ENCODE measurements around the gene HNRNPK. TPM values are rescaled to one million over a fixed set of nuclear protein-coding genes. Genes with fewer than 3 reads are reported as not detected.

Gene HNRNPK
- total RNA-seq, 2 experiments from 2014 or later: 656 to 688 TPM

DNA sequence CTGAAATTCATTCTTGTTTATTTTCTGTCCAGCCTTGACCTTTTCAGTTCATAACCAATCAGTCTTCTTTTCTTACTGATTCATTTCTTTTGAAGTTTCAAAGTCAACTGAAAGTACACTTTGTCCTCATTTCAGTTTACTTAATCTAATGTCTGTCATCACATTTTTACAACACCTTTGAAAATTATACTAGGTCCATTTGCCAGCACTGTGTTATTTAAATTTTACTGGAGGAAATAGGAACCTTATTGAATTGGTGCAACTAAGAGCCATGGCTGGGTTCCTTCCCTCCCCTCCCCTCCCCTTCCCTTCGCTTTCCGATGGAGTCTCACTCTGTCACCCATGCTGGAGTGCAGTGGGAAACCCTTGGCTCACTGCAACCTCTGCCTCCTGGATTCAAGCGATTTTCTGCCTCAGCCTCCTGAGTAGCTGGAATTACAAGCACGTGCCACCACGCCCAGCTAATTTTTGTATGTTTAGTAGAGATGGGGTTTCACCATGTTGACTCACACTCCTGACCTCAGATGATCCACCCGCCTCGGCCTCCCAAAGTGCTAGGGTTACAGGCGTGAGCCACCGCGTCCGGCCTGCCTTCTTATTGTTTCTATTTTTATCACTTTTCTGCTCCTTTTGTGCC lies 6.9 kb upstream of the HNRNPK start:
- intact Hi-C loops (cut with DNase I, micrococcal nuclease): loop anchor here (10.0 kb wide), 3 partner anchors 282 to 1958 kb away; partner anchors contain the start of genes AGTPBP1 (in 1 of the 2), NAA35 (in 1 of the 2) and UBQLN1 (in 1 of the 2)
- peaks cover 2% of the 10 kb centered on the region for H3K36me3 ChIP-seq (ENCODE audit: insufficient read depth, low read length)
- DNase-seq (peak in 1 of 14 experiments; percentile 39), ATAC-seq (ENCODE audit: poor library complexity) (no peak)
- H3K9me3 ChIP-seq (ENCODE audit: control insufficient read depth in 1 of 2, insufficient read depth in 1 of 2, low read length in 2 of 2): no peaks in the 10 kb centered on the region
- ChIA-PET POLR2A (no interaction called here), CTCF (no interaction called here)
- H3K4me1 ChIP-seq (ENCODE audit: insufficient read depth, low read length): peaks cover 7% of the 10 kb centered on the region
- Mint-ChIP-seq H3K4me3 (no peak overlapping the region), H3K4me1 (ENCODE audit: low read depth) (no peaks in the 10 kb centered on the region), H3K27ac (no peak overlapping the region), H3K36me3 (ENCODE audit: low read depth) (peaks cover 14% of the 10 kb centered on the region), H3K9me3 (no peaks in the 10 kb centered on the region), H3K27me3 (no peaks in the 10 kb centered on the region)
- TF ChIP-seq, protein P1, sequence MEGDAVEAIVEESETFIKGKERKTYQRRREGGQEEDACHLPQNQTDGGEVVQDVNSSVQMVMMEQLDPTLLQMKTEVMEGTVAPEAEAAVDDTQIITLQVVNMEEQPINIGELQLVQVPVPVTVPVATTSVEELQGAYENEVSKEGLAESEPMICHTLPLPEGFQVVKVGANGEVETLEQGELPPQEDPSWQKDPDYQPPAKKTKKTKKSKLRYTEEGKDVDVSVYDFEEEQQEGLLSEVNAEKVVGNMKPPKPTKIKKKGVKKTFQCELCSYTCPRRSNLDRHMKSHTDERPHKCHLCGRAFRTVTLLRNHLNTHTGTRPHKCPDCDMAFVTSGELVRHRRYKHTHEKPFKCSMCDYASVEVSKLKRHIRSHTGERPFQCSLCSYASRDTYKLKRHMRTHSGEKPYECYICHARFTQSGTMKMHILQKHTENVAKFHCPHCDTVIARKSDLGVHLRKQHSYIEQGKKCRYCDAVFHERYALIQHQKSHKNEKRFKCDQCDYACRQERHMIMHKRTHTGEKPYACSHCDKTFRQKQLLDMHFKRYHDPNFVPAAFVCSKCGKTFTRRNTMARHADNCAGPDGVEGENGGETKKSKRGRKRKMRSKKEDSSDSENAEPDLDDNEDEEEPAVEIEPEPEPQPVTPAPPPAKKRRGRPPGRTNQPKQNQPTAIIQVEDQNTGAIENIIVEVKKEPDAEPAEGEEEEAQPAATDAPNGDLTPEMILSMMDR (IDR thresholded peaks at IDR 0.05): no peak
- H3K27me3 ChIP-seq (ENCODE audit: control insufficient read depth in 1 of 2, insufficient read depth in 2 of 2, low read length in 2 of 2): no peaks in the 10 kb centered on the region
- H3K27ac ChIP-seq (ENCODE audit: low read depth in 1 of 2, low read length in 2 of 2): no peak overlapping the region
- no peak overlapping the region for H3K4me3 ChIP-seq (ENCODE audit: low read length)

DNA sequence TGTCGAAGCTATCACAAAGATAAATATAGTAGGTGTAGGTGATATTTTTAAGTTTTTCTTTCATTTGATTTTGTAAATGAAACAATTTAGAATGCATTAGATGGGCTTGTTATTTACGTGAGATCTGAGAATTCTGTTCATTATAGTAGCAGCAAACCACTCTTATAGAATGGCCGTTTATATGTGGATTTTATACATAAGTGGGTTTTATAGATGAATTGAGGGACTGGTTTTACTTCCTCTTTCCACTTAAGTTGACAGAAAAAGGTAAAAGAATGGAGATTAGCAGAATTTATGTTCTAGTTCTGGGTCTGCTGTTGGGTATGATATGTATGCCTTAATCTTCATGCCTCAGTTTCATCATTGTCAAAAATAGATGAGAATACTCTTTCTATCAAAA lies 6.2 kb upstream of the HNRNPK start:
- Histone ChIP-seq H3K27me3 (ENCODE audit: control insufficient read depth in 1 of 2, insufficient read depth in 2 of 2, low read length in 2 of 2) (no peaks in the 10 kb centered on the region), H3K4me3 (ENCODE audit: low read length) (no peak overlapping the region), H3K9me3 (ENCODE audit: control insufficient read depth in 1 of 2, insufficient read depth in 1 of 2, low read length in 2 of 2) (no peaks in the 10 kb centered on the region), H3K4me1 (ENCODE audit: insufficient read depth, low read length) (peaks cover 11% of the 10 kb centered on the region), H3K36me3 (ENCODE audit: insufficient read depth, low read length) (peaks cover 2% of the 10 kb centered on the region), H3K27ac (ENCODE audit: low read depth in 1 of 2, low read length in 2 of 2) (no peak overlapping the region)
- H3K4me3 Mint-ChIP-seq: no peak overlapping the region
- TF ChIP-seq, protein P1 (IDR thresholded peaks at IDR 0.05): no peak
- ChIA-PET POLR2A (no interaction called here), CTCF (no interaction called here)
- H3K9me3 Mint-ChIP-seq: no peaks in the 10 kb centered on the region
- intact Hi-C loops (cut with DNase I, micrococcal nuclease): loop anchor here (10.0 kb wide), 3 partner anchors 281 to 1959 kb away; partner anchors contain the start of genes AGTPBP1 (in 1 of the 2), NAA35 (in 1 of the 2) and UBQLN1 (in 1 of the 2)
- H3K36me3 Mint-ChIP-seq (ENCODE audit: low read depth): peaks cover 17% of the 10 kb centered on the region
- H3K27me3 Mint-ChIP-seq: no peaks in the 10 kb centered on the region
- DNase-seq: no peak
- ATAC-seq (ENCODE audit: poor library complexity): no peak
- no peak overlapping the region for H3K27ac Mint-ChIP-seq
- peaks cover 6% of the 10 kb centered on the region for H3K4me1 Mint-ChIP-seq (ENCODE audit: low read depth)

DNA sequence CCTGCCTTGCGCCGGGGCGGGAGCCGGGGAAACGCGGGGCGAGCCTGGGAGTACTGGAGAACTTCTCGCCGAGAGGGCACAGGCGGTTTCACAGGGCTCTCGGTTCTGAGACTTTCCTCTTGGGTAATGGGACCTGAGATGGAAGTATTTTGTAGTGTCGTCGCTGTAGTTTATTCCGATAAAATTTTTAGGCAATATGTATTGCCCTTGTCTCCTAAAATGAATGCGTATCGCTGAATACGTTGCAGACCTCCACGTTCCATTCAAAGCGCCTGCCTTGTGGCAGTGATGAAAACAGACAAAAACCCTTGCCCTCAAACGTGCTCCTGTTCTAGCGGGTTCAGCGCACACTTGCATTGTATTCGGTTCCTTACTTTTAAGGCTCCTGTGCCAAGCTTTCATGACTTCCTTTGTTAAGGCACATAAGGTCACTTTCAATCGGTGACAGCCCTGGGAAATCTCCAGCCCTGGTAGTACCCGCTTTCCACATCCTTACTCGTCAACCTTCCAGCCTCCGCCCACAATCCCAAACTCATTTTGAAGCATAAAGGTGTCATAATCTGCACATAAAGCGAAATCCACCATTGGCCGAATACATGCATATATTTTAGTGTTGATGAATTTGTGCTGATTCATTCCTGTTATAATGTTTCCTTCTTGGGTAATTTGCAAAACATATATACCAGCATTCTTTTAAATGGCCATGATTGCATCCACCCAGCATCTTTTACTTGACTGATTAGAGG lies 1.3 kb upstream of the HNRNPK start:
- TF ChIP-seq, protein P1 (IDR thresholded peaks at IDR 0.05): no peak
- ChIA-PET CTCF (interaction anchor here (1.0 kb wide), 2 partner anchors 9 to 60 kb away, joined by 5 read pairs; partner anchors contain the start of gene KIF27), POLR2A (interaction anchor here (1.0 to 5.6 kb wide), 17 partner anchors 10 to 360 kb away, joined by 3 to 77 read pairs (median 7); partner anchors contain the start of genes IDNK, KIF27 and UBQLN1)
- Mint-ChIP-seq H3K27ac (peak overlapping the region; percentile 100), H3K27me3 (no peaks in the 10 kb centered on the region), H3K4me1 (ENCODE audit: low read depth) (peaks cover 43% of the 10 kb centered on the region), H3K9me3 (no peaks in the 10 kb centered on the region), H3K36me3 (ENCODE audit: low read depth) (peaks cover 49% of the 10 kb centered on the region), H3K4me3 (peak overlapping the region; percentile 100)
- DNase-seq (peak in 4 of 14 experiments; percentile 18 to 56 (median 38)), ATAC-seq (ENCODE audit: poor library complexity) (no peak)
- H3K9me3 ChIP-seq (ENCODE audit: control insufficient read depth in 1 of 2, insufficient read depth in 1 of 2, low read length in 2 of 2): no peaks in the 10 kb centered on the region
- peaks cover 8% of the 10 kb centered on the region for H3K4me1 ChIP-seq (ENCODE audit: insufficient read depth, low read length)
- peak overlapping the region; percentile 98 to 100 for H3K27ac ChIP-seq (ENCODE audit: low read depth in 1 of 2, low read length in 2 of 2)
- H3K4me3 ChIP-seq (ENCODE audit: low read length): peak overlapping the region; percentile 100
- peaks cover 18% of the 10 kb centered on the region for H3K36me3 ChIP-seq (ENCODE audit: insufficient read depth, low read length)
- H3K27me3 ChIP-seq (ENCODE audit: control insufficient read depth in 1 of 2, insufficient read depth in 2 of 2, low read length in 2 of 2): no peaks in the 10 kb centered on the region
- intact Hi-C loops (cut with DNase I, micrococcal nuclease): loop anchor here (2.0 to 10.0 kb wide), 6 partner anchors 24 to 1964 kb away; partner anchors contain the start of genes AGTPBP1 (in 1 of the 2), GKAP1 (in 1 of the 2), KIF27 (in 1 of the 2) and NAA35 (in 1 of the 2)

Data from CD4-positive, alpha-beta T cell (primary cell).